GM18858 (cell line): ENCODE data around the gene HIVEP3.

Experiments used
- ATAC-seq: cut with Tn5 transposase; IDR thresholded peaks from one replicate; pipeline ENCODE4 v1.9.1; 2021; ENCODE audit not compliant: unreplicated experiment

The HIVEP3 gene

GRCh38 chr1:41875487-41875886 lies 43.2 kb downstream of the HIVEP3 start:
- ATAC-seq, result no peak

GRCh38 chr1:41874903-41875411 lies 43.8 kb downstream of the HIVEP3 start:
- no peak for ATAC-seq

GRCh38 chr1:41874151-41874719 lies 44.5 kb downstream of the HIVEP3 start:
- ATAC-seq, result no peak

- no peak for ATAC-seq
Observed at GRCh38 chr1:41872074-41872473, 46.6 kb downstream of the HIVEP3 start.

GRCh38 chr1:41870076-41870562 lies 48.6 kb downstream of the HIVEP3 start:
- ATAC-seq, result no peak

- ATAC-seq, result peak; percentile 49
Observed at GRCh38 chr1:41868241-41868998, 50.3 kb downstream of the HIVEP3 start.

GRCh38 chr1:41866285-41866684 lies 52.4 kb downstream of the HIVEP3 start:
- ATAC-seq, result no peak

- ATAC-seq, result no peak
Observed at GRCh38 chr1:41864471-41865040, 54.2 kb downstream of the HIVEP3 start.

- no peak for ATAC-seq
Observed at GRCh38 chr1:41863718-41864117, 55.0 kb downstream of the HIVEP3 start.

GRCh38 chr1:41862384-41863221 lies 56.1 kb downstream of the HIVEP3 start:
- ATAC-seq, result no peak

GRCh38 chr1:41861535-41862383 lies 57.0 kb downstream of the HIVEP3 start:
- no peak for ATAC-seq

GRCh38 chr1:41860771-41861170 lies 58.0 kb downstream of the HIVEP3 start:
- no peak for ATAC-seq

- ATAC-seq, result no peak
Observed at GRCh38 chr1:41860214-41860613, 58.5 kb downstream of the HIVEP3 start.

GRCh38 chr1:41859686-41860085 lies 59.0 kb downstream of the HIVEP3 start:
- ATAC-seq, result no peak

- no peak for ATAC-seq
Observed at GRCh38 chr1:41856944-41857285, 61.8 kb downstream of the HIVEP3 start.

GRCh38 chr1:41856151-41856943 lies 62.4 kb downstream of the HIVEP3 start:
- no peak for ATAC-seq

GRCh38 chr1:41855713-41856112 lies 63.0 kb downstream of the HIVEP3 start:
- ATAC-seq, result no peak

- ATAC-seq, result no peak
Observed at GRCh38 chr1:41853907-41854306, 64.8 kb downstream of the HIVEP3 start.

- no peak for ATAC-seq
Observed at GRCh38 chr1:41852091-41852490, 66.6 kb downstream of the HIVEP3 start.

- no peak for ATAC-seq
Observed at GRCh38 chr1:41851589-41851988, 67.1 kb downstream of the HIVEP3 start.
